ENCODE data around the gene APBA2.
"Not testable (repeated sequence)": the region's sequence is repeated elsewhere in the genome, so short reads cannot be mapped to it uniquely, and the experiment has no call there.

Gene APBA2

GRCh38 chr15:29012097-29012496, 126.3 kb downstream of the APBA2 start:
- no peak for DNase-seq

GRCh38 chr15:29014493-29014892, 128.7 kb downstream of the APBA2 start:
- DNase-seq, result no peak

- no peak for DNase-seq
These were observed 130.7 kb downstream of the APBA2 start for GRCh38 chr15:29016518-29016917.

- no peak for DNase-seq
These were observed 132.5 kb downstream of the APBA2 start for GRCh38 chr15:29018120-29018805.

- DNase-seq, result no peak
These were observed 133.5 kb downstream of the APBA2 start for GRCh38 chr15:29018995-29019976.

GRCh38 chr15:29021857-29022256, 136.1 kb downstream of the APBA2 start:
- no peak for DNase-seq

GRCh38 chr15:29024662-29025061, 138.9 kb downstream of the APBA2 start:
- no peak for DNase-seq

- not testable (repeated sequence) for DNase-seq
These were observed 139.6 kb downstream of the APBA2 start for GRCh38 chr15:29025411-29025810.

- not testable (repeated sequence) for DNase-seq
These were observed 142.4 kb downstream of the APBA2 start for GRCh38 chr15:29028158-29028557.

GRCh38 chr15:29029651-29030195, 143.9 kb downstream of the APBA2 start:
- DNase-seq, result no peak

GRCh38 chr15:29031502-29032228, 145.9 kb downstream of the APBA2 start:
- DNase-seq, result no peak

- no peak for DNase-seq
These were observed 146.5 kb downstream of the APBA2 start for GRCh38 chr15:29032229-29032625.

- DNase-seq, result no peak
These were observed 147.0 kb downstream of the APBA2 start for GRCh38 chr15:29032751-29033150.

GRCh38 chr15:29034151-29034550, 148.4 kb downstream of the APBA2 start:
- no peak for DNase-seq

GRCh38 chr15:29034593-29035335, 149.0 kb downstream of the APBA2 start:
- DNase-seq, result no peak

GRCh38 chr15:29035336-29036285, 149.8 kb downstream of the APBA2 start:
- DNase-seq, result no peak

- DNase-seq, result no peak
These were observed 152.4 kb downstream of the APBA2 start for GRCh38 chr15:29037997-29038705.

GRCh38 chr15:29039466-29040369, 153.9 kb downstream of the APBA2 start:
- DNase-seq, result no peak

GRCh38 chr15:29040370-29040751, 154.6 kb downstream of the APBA2 start:
- no peak for DNase-seq

All from suppressor macrophage (primary cell).